ENCODE measurements around the gene OR10T2. TPM values are rescaled to one million over a fixed set of nuclear protein-coding genes. Genes with fewer than 3 reads are reported as not detected.

Gene OR10T2
- total RNA-seq, 1 experiment from 2014 or later = not detected

DNA sequence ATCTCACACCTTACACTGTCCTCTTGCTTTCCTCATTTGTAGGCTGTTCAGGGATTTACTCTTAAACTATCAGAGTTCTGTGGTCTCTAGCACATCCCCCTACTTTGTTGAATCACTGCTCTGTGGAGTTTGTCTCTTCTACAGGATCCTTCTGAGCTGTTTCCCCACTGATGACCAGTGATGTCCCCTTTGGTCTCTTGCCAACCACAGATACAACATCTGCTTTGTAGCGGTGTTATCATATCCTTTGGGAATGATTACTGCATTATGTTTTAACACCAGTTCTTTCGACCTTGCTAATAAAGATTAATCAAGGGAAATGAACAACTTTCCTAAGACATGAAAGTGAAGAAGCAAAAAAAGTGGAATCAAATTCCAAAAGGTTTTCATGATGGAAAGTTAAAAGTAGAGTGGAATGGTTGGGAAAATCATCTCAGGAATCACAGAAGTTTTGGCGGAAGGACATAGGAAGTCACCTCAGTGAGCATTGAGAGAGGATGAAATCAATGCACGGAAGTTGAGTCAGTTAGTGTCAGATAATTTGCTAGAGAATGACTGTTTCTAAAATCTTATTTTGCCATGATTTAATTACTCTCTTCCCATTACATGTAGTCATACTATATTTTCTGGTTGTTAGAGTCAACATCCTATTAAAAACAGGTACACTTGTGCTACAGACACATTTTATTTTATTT, 15.5 kb upstream of the OR10T2 start:
- CTCF ChIA-PET = no interaction called here
- Mint-ChIP-seq H3K4me1 (ENCODE audit: low read depth, unreplicated experiment) (no peaks in the 10 kb centered on the region), H3K4me3 (ENCODE audit: low read depth, unreplicated experiment) (no peak overlapping the region), H3K27me3 (ENCODE audit: unreplicated experiment) (peaks cover 3% of the 10 kb centered on the region), H3K36me3 (ENCODE audit: insufficient read depth, unreplicated experiment) (no peaks in the 10 kb centered on the region), H3K9me3 (ENCODE audit: low read depth, unreplicated experiment) (no peaks in the 10 kb centered on the region), H3K27ac (ENCODE audit: unreplicated experiment) (no peak overlapping the region)
- no TSS peak for BruUV-seq (replicated peaks)
- intact Hi-C loops (cut with micrococcal nuclease; ENCODE audit: unreplicated experiment) = no loop called here
- DNase-seq = no peak
- TF ChIP-seq, protein P1, sequence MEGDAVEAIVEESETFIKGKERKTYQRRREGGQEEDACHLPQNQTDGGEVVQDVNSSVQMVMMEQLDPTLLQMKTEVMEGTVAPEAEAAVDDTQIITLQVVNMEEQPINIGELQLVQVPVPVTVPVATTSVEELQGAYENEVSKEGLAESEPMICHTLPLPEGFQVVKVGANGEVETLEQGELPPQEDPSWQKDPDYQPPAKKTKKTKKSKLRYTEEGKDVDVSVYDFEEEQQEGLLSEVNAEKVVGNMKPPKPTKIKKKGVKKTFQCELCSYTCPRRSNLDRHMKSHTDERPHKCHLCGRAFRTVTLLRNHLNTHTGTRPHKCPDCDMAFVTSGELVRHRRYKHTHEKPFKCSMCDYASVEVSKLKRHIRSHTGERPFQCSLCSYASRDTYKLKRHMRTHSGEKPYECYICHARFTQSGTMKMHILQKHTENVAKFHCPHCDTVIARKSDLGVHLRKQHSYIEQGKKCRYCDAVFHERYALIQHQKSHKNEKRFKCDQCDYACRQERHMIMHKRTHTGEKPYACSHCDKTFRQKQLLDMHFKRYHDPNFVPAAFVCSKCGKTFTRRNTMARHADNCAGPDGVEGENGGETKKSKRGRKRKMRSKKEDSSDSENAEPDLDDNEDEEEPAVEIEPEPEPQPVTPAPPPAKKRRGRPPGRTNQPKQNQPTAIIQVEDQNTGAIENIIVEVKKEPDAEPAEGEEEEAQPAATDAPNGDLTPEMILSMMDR (IDR thresholded peaks at IDR 0.05; ENCODE audit: unreplicated experiment) = no peak

DNA sequence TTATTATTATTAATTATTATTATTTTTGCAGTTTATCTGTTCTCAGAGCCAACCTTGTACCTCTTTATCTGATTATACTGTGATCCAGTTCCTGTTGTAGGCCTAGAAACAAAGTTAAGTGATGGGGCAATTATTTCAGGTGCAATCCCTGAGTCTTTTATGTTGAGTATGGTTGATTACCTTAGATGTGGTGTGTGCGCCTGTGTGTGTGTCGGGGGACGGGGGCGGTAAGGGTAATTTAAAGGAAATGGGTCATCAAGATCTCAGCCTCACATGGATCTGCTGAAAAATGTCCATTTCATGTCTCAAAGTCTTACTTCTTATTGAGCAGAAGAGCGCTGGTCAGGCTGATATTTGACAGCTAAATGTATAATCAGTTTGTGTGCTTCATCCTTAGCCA, 7.8 kb upstream of the OR10T2 start:
- Mint-ChIP-seq H3K4me1 (ENCODE audit: low read depth, unreplicated experiment) (no peaks in the 10 kb centered on the region), H3K27me3 (ENCODE audit: unreplicated experiment) (no peaks in the 10 kb centered on the region), H3K36me3 (ENCODE audit: insufficient read depth, unreplicated experiment) (no peaks in the 10 kb centered on the region), H3K27ac (ENCODE audit: unreplicated experiment) (no peak overlapping the region), H3K4me3 (ENCODE audit: low read depth, unreplicated experiment) (no peak overlapping the region), H3K9me3 (ENCODE audit: low read depth, unreplicated experiment) (no peaks in the 10 kb centered on the region)
- no peak for DNase-seq
- BruUV-seq (replicated peaks) = no TSS peak
- intact Hi-C loops (cut with micrococcal nuclease; ENCODE audit: unreplicated experiment) = loop anchor here (2.0 kb wide), 1 partner anchor 68 kb away; no protein-coding TSS in a partner anchor
- TF ChIP-seq, protein P1 (IDR thresholded peaks at IDR 0.05; ENCODE audit: unreplicated experiment) = no peak
- CTCF ChIA-PET = interaction anchor here (0.7 kb wide), 1 partner anchor 361 kb away, joined by 3 read pairs; no protein-coding TSS in a partner anchor

DNA sequence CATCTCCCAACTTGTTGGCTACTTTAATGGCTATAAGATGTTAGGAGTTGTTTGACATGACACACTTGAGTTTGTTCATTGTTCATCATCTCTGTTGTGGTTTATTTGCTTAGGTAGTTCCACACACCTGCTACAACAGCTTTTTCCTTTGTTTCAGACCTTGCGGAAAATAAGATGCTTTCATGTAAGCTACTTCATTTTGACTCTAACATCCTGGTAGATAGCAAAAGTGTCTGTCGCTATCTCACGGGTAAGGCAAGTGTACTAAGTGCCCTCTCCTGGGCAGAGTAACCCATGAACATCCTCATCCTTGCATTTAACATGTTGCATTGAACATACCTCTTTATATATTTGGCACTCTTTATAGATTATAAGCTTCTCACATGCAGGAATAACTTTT, 1.6 kb upstream of the OR10T2 start:
- intact Hi-C loops (cut with micrococcal nuclease; ENCODE audit: unreplicated experiment) = no loop called here
- CTCF ChIA-PET = no interaction called here
- no peaks in the 10 kb centered on the region for H3K9me3 Mint-ChIP-seq (ENCODE audit: low read depth, unreplicated experiment)
- H3K4me1 Mint-ChIP-seq (ENCODE audit: low read depth, unreplicated experiment) = no peaks in the 10 kb centered on the region
- H3K27me3 Mint-ChIP-seq (ENCODE audit: unreplicated experiment) = peaks cover 15% of the 10 kb centered on the region
- TF ChIP-seq, protein P1 (IDR thresholded peaks at IDR 0.05; ENCODE audit: unreplicated experiment) = no peak
- no TSS peak for BruUV-seq (replicated peaks)
- no peak overlapping the region for H3K27ac Mint-ChIP-seq (ENCODE audit: unreplicated experiment)
- H3K36me3 Mint-ChIP-seq (ENCODE audit: insufficient read depth, unreplicated experiment) = no peaks in the 10 kb centered on the region
- H3K4me3 Mint-ChIP-seq (ENCODE audit: low read depth, unreplicated experiment) = no peak overlapping the region
- DNase-seq = no peak

DNA sequence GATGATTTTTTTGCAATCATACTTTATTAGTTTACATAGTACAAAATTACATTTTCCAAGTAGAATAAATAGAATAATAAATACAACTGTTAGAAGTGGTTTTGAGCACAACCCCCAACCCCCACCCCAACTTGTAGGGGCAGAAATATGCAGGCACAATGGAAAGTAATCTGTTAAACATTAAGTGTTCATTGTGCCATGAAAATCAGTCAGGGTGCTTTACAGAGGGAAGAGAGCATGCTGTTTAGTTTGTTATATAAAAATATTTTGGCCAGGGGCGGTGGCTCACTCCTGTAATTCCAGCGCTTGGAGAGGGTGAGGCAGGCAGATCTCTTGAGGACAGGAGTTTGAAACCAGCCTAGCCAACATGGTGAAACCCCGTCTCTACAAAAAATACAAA, 2.6 kb downstream of the OR10T2 start:
- peaks cover 15% of the 10 kb centered on the region for H3K27me3 Mint-ChIP-seq (ENCODE audit: unreplicated experiment)
- CTCF ChIA-PET = no interaction called here
- BruUV-seq (replicated peaks) = no TSS peak
- no peaks in the 10 kb centered on the region for H3K4me1 Mint-ChIP-seq (ENCODE audit: low read depth, unreplicated experiment)
- no peaks in the 10 kb centered on the region for H3K36me3 Mint-ChIP-seq (ENCODE audit: insufficient read depth, unreplicated experiment)
- DNase-seq = no peak
- intact Hi-C loops (cut with micrococcal nuclease; ENCODE audit: unreplicated experiment) = no loop called here
- H3K4me3 Mint-ChIP-seq (ENCODE audit: low read depth, unreplicated experiment) = no peak overlapping the region
- TF ChIP-seq, protein P1 (IDR thresholded peaks at IDR 0.05; ENCODE audit: unreplicated experiment) = no peak
- no peaks in the 10 kb centered on the region for H3K9me3 Mint-ChIP-seq (ENCODE audit: low read depth, unreplicated experiment)
- no peak overlapping the region for H3K27ac Mint-ChIP-seq (ENCODE audit: unreplicated experiment)

Measured in Calu3 (cell line).